Erythroblast (primary cell): ENCODE data around the gene SLC40A1.

Source experiments
- GATA1 ChIP-seq: IDR thresholded peaks from 2 replicates; pipeline ENCODE4 v1.6.1; 2011; ENCODE audit warnings: low read depth, mild to moderate bottlenecking, control low read depth, low read length, moderate library complexity
- POLR2A ChIP-seq: IDR thresholded peaks from 2 replicates; pipeline ENCODE4 v1.6.1; 2011; ENCODE audit warnings: mild to moderate bottlenecking, low read length

DNA sequence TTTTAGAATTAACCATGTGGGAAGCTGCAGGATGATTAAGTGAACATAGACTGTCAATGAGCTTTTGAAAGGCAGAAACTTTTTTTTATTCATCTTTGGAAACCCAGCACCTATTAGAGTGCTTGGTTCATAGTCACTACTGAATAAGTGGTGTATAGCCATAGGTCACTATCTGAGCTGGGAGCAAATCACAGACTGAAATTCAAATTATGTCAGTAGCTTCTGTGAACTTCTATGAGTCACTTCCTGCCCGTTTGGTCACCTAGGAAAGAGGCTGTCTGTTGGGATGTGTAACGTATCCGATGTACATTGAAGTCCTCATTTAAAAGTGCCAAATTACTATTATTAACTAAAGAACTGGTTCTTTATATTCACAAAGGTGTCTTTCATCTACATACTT, 20.5 kb upstream of the SLC40A1 start:
- no peak for TF ChIP-seq POLR2A
- TF ChIP-seq GATA1: no peak
